ENCODE measurements around the gene CTPS1.

The CTPS1 gene

GRCh38 chr1:41021526-41022308, 42.2 kb downstream of the CTPS1 start, which contains the start of gene SLFNL1:
Gene SLFNL1 (minus strand): TSS chr1:41021725. CDS start chr1:41020660, 1,065 bp downstream.
- no peak for TF ChIP-seq CTCF (IDR thresholded peaks at IDR 0.05; ENCODE audit: low read depth, low read length)
- DNase-seq (ENCODE audit: extremely low read depth, low read depth) = no peak

- TF ChIP-seq CTCF (IDR thresholded peaks at IDR 0.05; ENCODE audit: low read depth, low read length) = no peak
- no peak for DNase-seq (ENCODE audit: extremely low read depth, low read depth)
Observed at GRCh38 chr1:41022424-41022823, 42.9 kb downstream of the CTPS1 start.

- TF ChIP-seq CTCF (IDR thresholded peaks at IDR 0.05; ENCODE audit: low read depth, low read length) = peak; percentile 36
- DNase-seq (ENCODE audit: extremely low read depth, low read depth) = no peak
Observed at GRCh38 chr1:41023279-41023990, 43.9 kb downstream of the CTPS1 start.

GRCh38 chr1:41024953-41025352, 45.5 kb downstream of the CTPS1 start:
- DNase-seq (ENCODE audit: extremely low read depth, low read depth) = no peak
- TF ChIP-seq CTCF (IDR thresholded peaks at IDR 0.05; ENCODE audit: low read depth, low read length) = no peak

GRCh38 chr1:41025979-41026819, 46.7 kb downstream of the CTPS1 start:
- no peak for TF ChIP-seq CTCF (IDR thresholded peaks at IDR 0.05; ENCODE audit: low read depth, low read length)
- no peak for DNase-seq (ENCODE audit: extremely low read depth, low read depth)

- DNase-seq (ENCODE audit: extremely low read depth, low read depth) = no peak
- no peak for TF ChIP-seq CTCF (IDR thresholded peaks at IDR 0.05; ENCODE audit: low read depth, low read length)
Observed at GRCh38 chr1:41028034-41028642, 48.6 kb downstream of the CTPS1 start.
